GM19468 (cell line): ENCODE measurements around the gene PLCD3.
A peak's percentile ranks its signal among the peaks of the same experiment; 100 is the strongest.

Experiments used
- ATAC-seq: cut with Tn5 transposase; IDR thresholded peaks from one replicate; pipeline ENCODE4 v1.9.1; 2021; ENCODE audit warnings: mild to moderate bottlenecking, moderate library complexity, moderate number of reproducible peaks; ENCODE audit not compliant: unreplicated experiment; ENCODE audit errors: extremely low read depth

Gene PLCD3

GRCh38 chr17:45081047-45081703, 51.1 kb downstream of the PLCD3 start:
- ATAC-seq, result no peak

- no peak for ATAC-seq
Measured at GRCh38 chr17:45077643-45078042, 54.7 kb downstream of the PLCD3 start.

GRCh38 chr17:45073414-45074070, 58.8 kb downstream of the PLCD3 start:
- no peak for ATAC-seq

GRCh38 chr17:45070809-45071208, 61.5 kb downstream of the PLCD3 start:
- no peak for ATAC-seq

- no peak for ATAC-seq
Measured at GRCh38 chr17:45070001-45070400, 62.3 kb downstream of the PLCD3 start.

GRCh38 chr17:45067637-45068036, 64.7 kb downstream of the PLCD3 start:
- ATAC-seq, result no peak

- ATAC-seq, result no peak
Measured at GRCh38 chr17:45063198-45063597, 69.1 kb downstream of the PLCD3 start.

- no peak for ATAC-seq
Measured at GRCh38 chr17:45061606-45062205, 70.6 kb downstream of the PLCD3 start.

GRCh38 chr17:45060797-45061605, 71.3 kb downstream of the PLCD3 start, which contains the start of gene NMT1:
TSS of gene NMT1 (plus strand) at chr17:45061317. CDS start at chr17:45061330, 13 bp downstream.
- peak; percentile 67 for ATAC-seq

- no peak for ATAC-seq
Measured at GRCh38 chr17:45060382-45060796, 71.9 kb downstream of the PLCD3 start.
